ENCODE data around the gene RBKS.

RBKS gene

DNA sequence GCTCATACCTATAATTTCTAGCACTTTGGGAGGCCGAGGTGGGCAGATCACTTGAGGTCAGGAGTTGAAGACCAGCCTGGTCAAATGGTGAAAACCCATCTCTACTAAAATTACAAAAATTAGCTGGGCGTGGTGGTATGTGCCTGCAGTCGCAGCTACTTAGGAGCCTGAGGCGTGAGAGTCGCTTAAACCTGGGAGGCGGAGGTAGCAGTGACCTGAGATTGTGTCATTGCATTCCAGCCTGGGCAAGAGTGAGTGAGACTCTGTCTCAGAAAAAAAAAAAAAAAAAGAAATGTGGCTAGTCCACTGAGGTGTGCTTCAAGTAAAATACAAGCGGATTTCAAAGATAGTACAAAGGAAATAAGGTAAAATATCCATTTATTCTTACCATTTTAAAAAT is 46.2 kb downstream of the RBKS start:
- Histone ChIP-seq H3K9me3 (ENCODE audit: severe bottlenecking) (no peaks in the 10 kb centered on the region), H3K4me3 (ENCODE audit: low read depth, low read length) (no peak overlapping the region), H3K27ac (no peak overlapping the region), H3K36me3 (no peaks in the 10 kb centered on the region), H3K27me3 (ENCODE audit: insufficient read depth, low read depth, severe bottlenecking) (no peaks in the 10 kb centered on the region)
- TF ChIP-seq, protein P1, sequence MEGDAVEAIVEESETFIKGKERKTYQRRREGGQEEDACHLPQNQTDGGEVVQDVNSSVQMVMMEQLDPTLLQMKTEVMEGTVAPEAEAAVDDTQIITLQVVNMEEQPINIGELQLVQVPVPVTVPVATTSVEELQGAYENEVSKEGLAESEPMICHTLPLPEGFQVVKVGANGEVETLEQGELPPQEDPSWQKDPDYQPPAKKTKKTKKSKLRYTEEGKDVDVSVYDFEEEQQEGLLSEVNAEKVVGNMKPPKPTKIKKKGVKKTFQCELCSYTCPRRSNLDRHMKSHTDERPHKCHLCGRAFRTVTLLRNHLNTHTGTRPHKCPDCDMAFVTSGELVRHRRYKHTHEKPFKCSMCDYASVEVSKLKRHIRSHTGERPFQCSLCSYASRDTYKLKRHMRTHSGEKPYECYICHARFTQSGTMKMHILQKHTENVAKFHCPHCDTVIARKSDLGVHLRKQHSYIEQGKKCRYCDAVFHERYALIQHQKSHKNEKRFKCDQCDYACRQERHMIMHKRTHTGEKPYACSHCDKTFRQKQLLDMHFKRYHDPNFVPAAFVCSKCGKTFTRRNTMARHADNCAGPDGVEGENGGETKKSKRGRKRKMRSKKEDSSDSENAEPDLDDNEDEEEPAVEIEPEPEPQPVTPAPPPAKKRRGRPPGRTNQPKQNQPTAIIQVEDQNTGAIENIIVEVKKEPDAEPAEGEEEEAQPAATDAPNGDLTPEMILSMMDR (IDR thresholded peaks at IDR 0.05; ENCODE audit: low read depth, low read length): no peak
- no peak for DNase-seq

DNA sequence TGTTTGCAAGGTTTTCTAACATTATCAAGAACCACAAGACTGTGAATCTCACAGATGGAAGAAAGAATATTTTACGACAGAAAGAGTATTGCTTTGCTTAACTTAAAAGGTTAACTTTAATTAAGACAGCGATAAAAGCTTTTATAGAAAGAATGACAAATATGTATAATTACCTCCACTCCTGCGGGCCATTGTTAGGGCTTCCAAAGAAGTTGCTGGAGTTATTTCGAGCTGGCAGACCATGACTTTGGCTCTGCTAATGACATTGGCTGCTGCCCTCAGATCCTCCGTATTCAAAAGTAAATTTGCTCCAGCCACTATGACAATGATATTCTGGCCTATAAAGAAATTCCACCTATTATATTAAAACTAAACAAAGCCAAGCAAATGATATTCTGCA is 47.3 kb downstream of the RBKS start:
- TF ChIP-seq, protein P1 (IDR thresholded peaks at IDR 0.05; ENCODE audit: low read depth, low read length): no peak
- no peak overlapping the region for H3K4me3 ChIP-seq (ENCODE audit: low read depth, low read length)
- no peaks in the 10 kb centered on the region for H3K27me3 ChIP-seq (ENCODE audit: insufficient read depth, low read depth, severe bottlenecking)
- no peak overlapping the region for H3K27ac ChIP-seq
- H3K9me3 ChIP-seq (ENCODE audit: severe bottlenecking): no peaks in the 10 kb centered on the region
- DNase-seq: no peak
- H3K36me3 ChIP-seq: no peaks in the 10 kb centered on the region

GRCh38 chr2:27839022-27839618 is 51.1 kb downstream of the RBKS start:
- no peaks in the 10 kb centered on the region for H3K27me3 ChIP-seq (ENCODE audit: insufficient read depth, low read depth, severe bottlenecking)
- H3K27ac ChIP-seq: no peak overlapping the region
- no peak overlapping the region for H3K4me3 ChIP-seq (ENCODE audit: low read depth, low read length)
- DNase-seq: no peak
- H3K36me3 ChIP-seq: no peaks in the 10 kb centered on the region
- H3K9me3 ChIP-seq (ENCODE audit: severe bottlenecking): no peaks in the 10 kb centered on the region
- TF ChIP-seq, protein P1 (IDR thresholded peaks at IDR 0.05; ENCODE audit: low read depth, low read length): no peak

DNA sequence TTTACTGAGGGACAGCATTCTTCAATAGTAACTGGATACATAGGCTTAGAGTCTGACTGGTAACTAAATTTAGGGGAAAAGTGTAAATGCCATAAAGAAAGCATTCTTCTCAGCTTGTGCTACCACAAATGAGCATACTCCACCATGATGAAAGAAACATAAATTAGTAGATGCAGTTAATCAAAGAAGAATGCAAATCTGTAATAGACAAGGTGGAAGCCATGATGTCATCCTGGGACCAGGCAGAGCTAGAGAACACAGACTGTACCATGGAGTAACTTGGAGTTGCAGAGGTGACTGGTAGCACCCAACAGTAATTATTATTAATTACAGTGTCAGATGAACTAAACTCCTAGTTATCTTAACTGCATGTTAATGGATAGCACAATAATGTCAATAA is 51.7 kb downstream of the RBKS start:
- Histone ChIP-seq H3K36me3 (no peaks in the 10 kb centered on the region), H3K27ac (no peak overlapping the region), H3K27me3 (ENCODE audit: insufficient read depth, low read depth, severe bottlenecking) (no peaks in the 10 kb centered on the region), H3K9me3 (ENCODE audit: severe bottlenecking) (no peaks in the 10 kb centered on the region), H3K4me3 (ENCODE audit: low read depth, low read length) (no peak overlapping the region)
- TF ChIP-seq, protein P1 (IDR thresholded peaks at IDR 0.05; ENCODE audit: low read depth, low read length): no peak
- no peak for DNase-seq

- TF ChIP-seq, protein P1 (IDR thresholded peaks at IDR 0.05; ENCODE audit: low read depth, low read length): no peak
- no peak for DNase-seq
Measured at GRCh38 chr2:27833931-27834330, 56.3 kb downstream of the RBKS start.

GRCh38 chr2:27832396-27832795 is 57.8 kb downstream of the RBKS start:
- H3K27ac ChIP-seq: no peak overlapping the region
- TF ChIP-seq, protein P1 (IDR thresholded peaks at IDR 0.05; ENCODE audit: low read depth, low read length): no peak
- no peaks in the 10 kb centered on the region for H3K36me3 ChIP-seq
- H3K27me3 ChIP-seq (ENCODE audit: insufficient read depth, low read depth, severe bottlenecking): no peaks in the 10 kb centered on the region
- no peak overlapping the region for H3K4me3 ChIP-seq (ENCODE audit: low read depth, low read length)
- H3K9me3 ChIP-seq (ENCODE audit: severe bottlenecking): no peaks in the 10 kb centered on the region
- no peak for DNase-seq

More at GRCh38 chr2:27833931-27834330, 56.3 kb downstream of the RBKS start:
- H3K36me3 ChIP-seq: no peaks in the 10 kb centered on the region
- H3K4me3 ChIP-seq (ENCODE audit: low read depth, low read length): no peak overlapping the region
- H3K27me3 ChIP-seq (ENCODE audit: insufficient read depth, low read depth, severe bottlenecking): no peaks in the 10 kb centered on the region
- no peak overlapping the region for H3K27ac ChIP-seq
- no peaks in the 10 kb centered on the region for H3K9me3 ChIP-seq (ENCODE audit: severe bottlenecking)

Data from WERI-Rb-1 (cell line).